Muscle layer of colon (tissue), 2 donors: Measurements from ENCODE around the gene PDGFA.

Experiments used
- H3K27ac ChIP-seq: one replicate; pipeline ENCODE4 v1.7.0; 2013; ENCODE audit warnings: low read depth, mild to moderate bottlenecking, low read length, moderate library complexity
- H3K27me3 ChIP-seq, 2 donors: one replicate each; pipeline ENCODE4 v1.7.0; 2013; ENCODE audit warnings: low read length in 2 of 2, mild to moderate bottlenecking in 2 of 2; ENCODE audit not compliant: insufficient read depth in 2 of 2, control insufficient read depth in 1 of 2
- H3K36me3 ChIP-seq: one replicate; pipeline ENCODE4 v1.7.0; 2013; ENCODE audit warnings: mild to moderate bottlenecking, low read length; ENCODE audit not compliant: insufficient read depth
- H3K4me1 ChIP-seq: one replicate; pipeline ENCODE4 v1.7.0; 2013; ENCODE audit warnings: mild to moderate bottlenecking, low read length; ENCODE audit not compliant: insufficient read depth
- H3K4me3 ChIP-seq, 2 donors: one replicate each; pipeline ENCODE4 v1.7.0; 2013; ENCODE audit warnings: low read length in 2 of 2, low read depth in 1 of 2, mild to moderate bottlenecking in 1 of 2, moderate library complexity in 1 of 2
- H3K9ac ChIP-seq: one replicate; pipeline ENCODE4 v1.7.0; 2013; ENCODE audit warnings: low read length
- H3K9me3 ChIP-seq: one replicate; pipeline ENCODE4 v1.7.0; 2013; ENCODE audit warnings: mild to moderate bottlenecking, low read length
- donor health status: abdominal sarcoma.
- donor health status: Adenocarcinoma of cecum.

PDGFA gene

GRCh38 chr7:540997-541396 is 21.4 kb upstream of the PDGFA start:
- Histone ChIP-seq H3K27ac (no peak overlapping the region), H3K9me3 (no peaks in the 10 kb centered on the region), H3K27me3 (no peaks in the 10 kb centered on the region), H3K4me3 (no peak overlapping the region), H3K36me3 (no peaks in the 10 kb centered on the region), H3K9ac (no peak overlapping the region), H3K4me1 (no peaks in the 10 kb centered on the region)

GRCh38 chr7:540579-540978 is 20.9 kb upstream of the PDGFA start:
- H3K27ac ChIP-seq: no peak overlapping the region
- no peak overlapping the region for H3K9ac ChIP-seq
- no peaks in the 10 kb centered on the region for H3K4me1 ChIP-seq
- H3K4me3 ChIP-seq: no peak overlapping the region
- no peaks in the 10 kb centered on the region for H3K36me3 ChIP-seq
- no peaks in the 10 kb centered on the region for H3K27me3 ChIP-seq
- no peaks in the 10 kb centered on the region for H3K9me3 ChIP-seq

- H3K4me1 ChIP-seq: no peaks in the 10 kb centered on the region
- H3K4me3 ChIP-seq: no peak overlapping the region
- no peaks in the 10 kb centered on the region for H3K9me3 ChIP-seq
- H3K27me3 ChIP-seq: no peaks in the 10 kb centered on the region
- no peaks in the 10 kb centered on the region for H3K36me3 ChIP-seq
- H3K9ac ChIP-seq: no peak overlapping the region
- H3K27ac ChIP-seq: peak overlapping the region; percentile 39
Observed at GRCh38 chr7:539731-540411, 20.2 kb upstream of the PDGFA start.

- Histone ChIP-seq H3K4me1 (no peaks in the 10 kb centered on the region), H3K36me3 (no peaks in the 10 kb centered on the region), H3K27ac (no peak overlapping the region), H3K27me3 (no peaks in the 10 kb centered on the region), H3K4me3 (no peak overlapping the region), H3K9ac (no peak overlapping the region), H3K9me3 (no peaks in the 10 kb centered on the region)
Observed at GRCh38 chr7:538764-539685, 19.4 kb upstream of the PDGFA start.

GRCh38 chr7:537911-538634 is 18.4 kb upstream of the PDGFA start:
- Histone ChIP-seq H3K4me1 (no peaks in the 10 kb centered on the region), H3K9ac (no peak overlapping the region), H3K4me3 (no peak overlapping the region), H3K36me3 (no peaks in the 10 kb centered on the region), H3K27me3 (no peaks in the 10 kb centered on the region), H3K9me3 (no peaks in the 10 kb centered on the region), H3K27ac (no peak overlapping the region)

GRCh38 chr7:536231-536630 is 16.6 kb upstream of the PDGFA start:
- Histone ChIP-seq H3K27me3 (no peaks in the 10 kb centered on the region), H3K4me3 (no peak overlapping the region), H3K9ac (no peak overlapping the region), H3K27ac (no peak overlapping the region), H3K36me3 (no peaks in the 10 kb centered on the region), H3K9me3 (no peaks in the 10 kb centered on the region), H3K4me1 (no peaks in the 10 kb centered on the region)

GRCh38 chr7:534959-535358 is 15.3 kb upstream of the PDGFA start:
- Histone ChIP-seq H3K27me3 (no peaks in the 10 kb centered on the region), H3K4me1 (no peaks in the 10 kb centered on the region), H3K4me3 (no peak overlapping the region), H3K9ac (no peak overlapping the region), H3K9me3 (no peaks in the 10 kb centered on the region), H3K36me3 (no peaks in the 10 kb centered on the region), H3K27ac (no peak overlapping the region)

GRCh38 chr7:534075-534474 is 14.4 kb upstream of the PDGFA start:
- H3K9ac ChIP-seq: no peak overlapping the region
- no peaks in the 10 kb centered on the region for H3K27me3 ChIP-seq
- no peak overlapping the region for H3K4me3 ChIP-seq
- H3K4me1 ChIP-seq: no peaks in the 10 kb centered on the region
- H3K9me3 ChIP-seq: no peaks in the 10 kb centered on the region
- H3K27ac ChIP-seq: no peak overlapping the region
- H3K36me3 ChIP-seq: no peaks in the 10 kb centered on the region

- no peaks in the 10 kb centered on the region for H3K4me1 ChIP-seq
- no peak overlapping the region for H3K9ac ChIP-seq
- H3K9me3 ChIP-seq: no peaks in the 10 kb centered on the region
- H3K4me3 ChIP-seq: no peak overlapping the region
- H3K27me3 ChIP-seq: peaks cover 0 to under 1% of the 10 kb centered on the region in 2 donors
- H3K27ac ChIP-seq: no peak overlapping the region
- no peaks in the 10 kb centered on the region for H3K36me3 ChIP-seq
Observed at GRCh38 chr7:533266-533665, 13.6 kb upstream of the PDGFA start.

- no peak overlapping the region for H3K4me3 ChIP-seq
- no peaks in the 10 kb centered on the region for H3K9me3 ChIP-seq
- no peak overlapping the region for H3K27ac ChIP-seq
- H3K27me3 ChIP-seq: peaks cover 0 to 5% of the 10 kb centered on the region in 2 donors
- H3K9ac ChIP-seq: no peak overlapping the region
- no peaks in the 10 kb centered on the region for H3K36me3 ChIP-seq
- no peaks in the 10 kb centered on the region for H3K4me1 ChIP-seq
Observed at GRCh38 chr7:532379-533143, 12.9 kb upstream of the PDGFA start.

GRCh38 chr7:531777-532176 is 12.1 kb upstream of the PDGFA start:
- Histone ChIP-seq H3K27ac (no peak overlapping the region), H3K4me1 (no peaks in the 10 kb centered on the region), H3K9ac (no peak overlapping the region), H3K36me3 (no peaks in the 10 kb centered on the region), H3K9me3 (no peaks in the 10 kb centered on the region), H3K27me3 (peaks cover 0 to 5% of the 10 kb centered on the region in 2 donors), H3K4me3 (no peak overlapping the region)
